HepG2 (cell line): ENCODE data around the gene CDK18. TPM values are rescaled to one million over a fixed set of nuclear protein-coding genes. Genes with fewer than 3 reads are reported as not detected.
A peak's percentile ranks its signal among the peaks of the same experiment; 100 is the strongest.

Source experiments
- ARHGAP35 ChIP-seq: sonication (generic); formaldehyde crosslinking; IDR thresholded peaks from 2 replicates; pipeline ENCODE4 v1.9.0; 2022; ENCODE audit warnings: mild to moderate bottlenecking, inconsistent platforms, moderate library complexity, missing genetic modification reagents, borderline replicate concordance
- ATF7-NPFF ChIP-seq: sonication (generic); formaldehyde crosslinking; IDR thresholded peaks from 2 replicates; pipeline ENCODE4 v1.8.1; 2023; ENCODE audit warnings: mild to moderate bottlenecking, low read depth, missing genetic modification reagents, moderate library complexity
- ERF ChIP-seq: IDR thresholded peaks from 2 replicates; pipeline ENCODE4 v1.6.1; 2018; ENCODE audit warnings: missing biosample characterization, missing genetic modification reagents
- IRX3 ChIP-seq: sonication (generic); formaldehyde crosslinking; IDR thresholded peaks from 2 replicates; pipeline ENCODE4 v1.8.1; 2023; ENCODE audit warnings: mild to moderate bottlenecking, low read depth, missing genetic modification reagents, borderline replicate concordance
- MEF2D ChIP-seq: sonication (generic); formaldehyde crosslinking; IDR thresholded peaks from 2 replicates; pipeline ENCODE4 v1.5.1; 2020; ENCODE audit warnings: mild to moderate bottlenecking, missing genetic modification reagents
- MTA1 ChIP-seq: sonication (generic); formaldehyde crosslinking; IDR thresholded peaks from 2 replicates; pipeline ENCODE4 v1.4.0; 2020; ENCODE audit warnings: missing genetic modification reagents, mild to moderate bottlenecking, borderline replicate concordance
- MYC ChIP-seq: sonication (generic); formaldehyde crosslinking; IDR thresholded peaks from 2 replicates; pipeline ENCODE4 v1.9.0; 2021; ENCODE audit warnings: missing genetic modification reagents, borderline replicate concordance
- POLR2AphosphoS2 ChIP-seq: IDR thresholded peaks from 2 replicates; pipeline ENCODE4 v1.6.1; 2011; ENCODE audit warnings: low read depth, low read length, improper control_type of control experiment
- SAFB2 ChIP-seq: sonication (generic); formaldehyde crosslinking; IDR thresholded peaks from 2 replicates; pipeline ENCODE4 v1.5.1; 2020; ENCODE audit warnings: missing genetic modification reagents, low read depth, mild to moderate bottlenecking, borderline replicate concordance
- SAP130 ChIP-seq: IDR thresholded peaks from 2 replicates; pipeline ENCODE4 v1.6.1; 2016; ENCODE audit warnings: low read depth
- SNRNP70 ChIP-seq: fragments of 200-400 bp; formaldehyde crosslinking; IDR thresholded peaks from 2 replicates; pipeline ENCODE4 v1.6.1; 2017; ENCODE audit warnings: mild to moderate bottlenecking, low read depth, low read length, moderate library complexity
- YEATS4 ChIP-seq: sonication (generic); formaldehyde crosslinking; IDR thresholded peaks from 2 replicates; pipeline ENCODE4 v1.4.0; 2020; ENCODE audit warnings: missing genetic modification reagents, borderline replicate concordance
- ZFP90 ChIP-seq: sonication (generic); formaldehyde crosslinking; IDR thresholded peaks from 2 replicates; pipeline ENCODE4 v1.8.0; 2022; ENCODE audit warnings: missing genetic modification reagents, mild to moderate bottlenecking, inconsistent platforms, borderline replicate concordance
- ZNF296 ChIP-seq: sonication (generic); formaldehyde crosslinking; conservative IDR thresholded peaks from 2 replicates; pipeline ENCODE4 v1.5.0; 2020; ENCODE audit warnings: mild to moderate bottlenecking, missing genetic modification reagents
- ZNF768 ChIP-seq: sonication (generic); formaldehyde crosslinking; IDR thresholded peaks from 2 replicates; pipeline ENCODE4 v1.4.0; 2020; ENCODE audit warnings: missing genetic modification reagents
- ZNF792 ChIP-seq: IDR thresholded peaks from 2 replicates; pipeline ENCODE4 v1.6.1; 2016
- polyA plus RNA-seq, 8 experiments: library from polyadenylated mRNA; depleted of rRNA in 3 of 8; stranded (reverse) in 7 of 8; unstranded in 1 of 8; fragments of >200 nt; fragmentation: Illumina TruSeq in 4 of 8; extraction: Trizol in 4 of 8; gene quantifications; 2 replicates each; pipeline versions ENCODE4 v1.2.1 to v1.2.3, GENCODE V29; 2011 to 2016; ENCODE audit warnings: low read depth in 4 of 8, missing spikeins in 1 of 8, mixed read lengths in 1 of 8; ENCODE audit not compliant: insufficient read depth in 1 of 8
- total RNA-seq, 5 experiments: library from RNA; depleted of rRNA; stranded (reverse); fragments of >200 nt; fragmentation: Illumina TruSeq; extraction: Trizol; gene quantifications; 2 replicates each; pipeline ENCODE4 v1.2.3, GENCODE V29; 2016; ENCODE audit warnings: low read depth in 1 of 5
- TF ChIP-seq, protein P1 (sequence below): sonication (generic); formaldehyde crosslinking; IDR thresholded peaks from 2 replicates; pipeline ENCODE4 v1.4.0; 2020; ENCODE audit warnings: missing genetic modification reagents
- TF ChIP-seq, protein P2 (sequence below): sonication (generic); formaldehyde crosslinking; IDR thresholded peaks from 2 replicates; pipeline ENCODE4 v1.4.0; 2020; ENCODE audit warnings: missing genetic modification reagents
- TF ChIP-seq, protein P3 (sequence below): sonication (generic); formaldehyde crosslinking; IDR thresholded peaks from 2 replicates; pipeline ENCODE4 v1.4.0; 2020; ENCODE audit warnings: missing genetic modification reagents, borderline replicate concordance
- TF ChIP-seq, protein P4 (sequence below): sonication (generic); formaldehyde crosslinking; IDR thresholded peaks from 2 replicates; pipeline ENCODE4 v1.5.1; 2020; ENCODE audit warnings: mild to moderate bottlenecking, moderate library complexity, missing genetic modification reagents

The CDK18 gene
- total and polyA plus RNA-seq, 2 of the 13 experiments (the other 11 are each of a cell fraction or from before 2014, with no cell fraction given) = 6.4 to 38.8 TPM

DNA sequence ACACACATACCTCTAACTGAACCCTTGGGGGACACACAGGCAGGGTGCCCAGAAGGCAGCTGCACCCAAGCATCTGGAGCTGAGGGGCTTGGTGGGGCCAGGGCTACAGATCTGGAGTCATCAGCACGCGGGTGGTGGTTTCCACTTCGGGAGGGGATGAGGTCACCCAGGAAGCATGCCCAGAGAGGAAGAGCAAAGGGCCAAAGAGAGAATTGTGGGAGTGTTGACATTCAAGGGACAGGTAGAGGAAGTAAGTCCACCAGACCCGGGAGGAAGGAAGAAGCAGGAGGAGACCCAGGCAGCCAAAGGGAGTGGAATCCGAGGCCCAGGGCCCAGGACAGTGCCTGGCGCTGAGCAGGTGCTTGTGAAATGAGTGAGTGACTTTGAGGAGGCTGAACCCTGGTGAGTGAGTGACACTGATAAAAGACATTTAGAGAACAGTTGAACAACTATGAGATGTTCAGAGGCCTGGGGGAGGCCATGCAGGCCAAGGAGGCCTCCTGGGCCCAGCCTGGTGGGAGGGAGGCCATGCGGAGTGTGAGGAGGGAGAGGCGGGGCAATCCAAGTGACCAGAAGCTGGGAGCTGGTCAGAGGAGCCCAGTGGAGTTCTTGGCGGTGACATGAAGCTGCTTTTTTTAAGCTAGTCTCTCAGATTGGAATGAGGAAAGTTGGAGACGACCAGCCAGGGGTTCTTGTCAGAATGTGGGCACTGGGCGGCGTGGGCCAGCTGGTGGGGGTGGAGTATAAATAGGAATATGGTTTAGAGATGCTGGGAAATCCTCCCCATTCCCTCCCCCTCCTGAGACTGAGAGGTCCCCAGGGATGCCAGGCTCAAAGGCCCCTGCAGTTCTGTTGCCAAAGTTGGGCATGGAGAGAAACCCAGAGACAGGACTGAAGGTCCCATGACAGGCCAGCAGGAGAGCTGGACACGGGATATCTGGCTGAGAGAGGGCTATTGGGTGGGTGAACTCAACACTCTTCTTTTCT, 7.9 kb downstream of the CDK18 start (continued):
- TF ChIP-seq, protein P1, sequence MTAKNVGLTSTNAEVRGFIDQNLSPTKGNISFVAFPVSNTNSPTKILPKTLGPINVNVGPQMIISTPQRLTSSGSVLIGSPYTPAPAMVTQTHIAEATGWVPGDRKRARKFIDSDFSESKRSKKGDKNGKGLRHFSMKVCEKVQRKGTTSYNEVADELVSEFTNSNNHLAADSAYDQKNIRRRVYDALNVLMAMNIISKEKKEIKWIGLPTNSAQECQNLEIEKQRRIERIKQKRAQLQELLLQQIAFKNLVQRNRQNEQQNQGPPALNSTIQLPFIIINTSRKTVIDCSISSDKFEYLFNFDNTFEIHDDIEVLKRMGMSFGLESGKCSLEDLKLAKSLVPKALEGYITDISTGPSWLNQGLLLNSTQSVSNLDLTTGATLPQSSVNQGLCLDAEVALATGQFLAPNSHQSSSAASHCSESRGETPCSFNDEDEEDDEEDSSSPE = no peak
- TF ChIP-seq IRX3 (CRISPR knock-in tag) (no peak), YEATS4 (CRISPR knock-in tag) (0 out of 2 replicates have a peak, but pooled peaks have one; percentile 29), ZNF792 (CRISPR knock-in tag) (0 out of 2 replicates have a peak, but pooled peaks have one; percentile 19), ZNF296 (no peak), MYC (CRISPR knock-in tag) (peak; percentile 76; the same call in 1 of the 2 replicates), ARHGAP35 (CRISPR knock-in tag) (0 out of 2 replicates have a peak, but pooled peaks have one; percentile 39), ZFP90 (0 out of 2 replicates have a peak, but pooled peaks have one; percentile 12), SNRNP70 (no peak), ERF (CRISPR knock-in tag) (no peak), MEF2D (CRISPR knock-in tag) (0 out of 2 replicates have a peak, but pooled peaks have one; percentile 43), ZNF768 (no peak), SAP130 (CRISPR knock-in tag) (peak; percentile 70), SAFB2 (CRISPR knock-in tag) (peak; percentile 37; the same call in 1 of the 2 replicates), ATF7-NPFF (CRISPR knock-in tag) (peak; percentile 14; the same call in 1 of the 2 replicates), MTA1 (CRISPR knock-in tag) (peak; percentile 53; the same call in 1 of the 2 replicates), POLR2AphosphoS2 (no peak)
- TF ChIP-seq, protein P2, sequence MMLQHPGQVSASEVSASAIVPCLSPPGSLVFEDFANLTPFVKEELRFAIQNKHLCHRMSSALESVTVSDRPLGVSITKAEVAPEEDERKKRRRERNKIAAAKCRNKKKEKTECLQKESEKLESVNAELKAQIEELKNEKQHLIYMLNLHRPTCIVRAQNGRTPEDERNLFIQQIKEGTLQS (CRISPR knock-in tag) = peak; percentile 85
- TF ChIP-seq, protein P3, sequence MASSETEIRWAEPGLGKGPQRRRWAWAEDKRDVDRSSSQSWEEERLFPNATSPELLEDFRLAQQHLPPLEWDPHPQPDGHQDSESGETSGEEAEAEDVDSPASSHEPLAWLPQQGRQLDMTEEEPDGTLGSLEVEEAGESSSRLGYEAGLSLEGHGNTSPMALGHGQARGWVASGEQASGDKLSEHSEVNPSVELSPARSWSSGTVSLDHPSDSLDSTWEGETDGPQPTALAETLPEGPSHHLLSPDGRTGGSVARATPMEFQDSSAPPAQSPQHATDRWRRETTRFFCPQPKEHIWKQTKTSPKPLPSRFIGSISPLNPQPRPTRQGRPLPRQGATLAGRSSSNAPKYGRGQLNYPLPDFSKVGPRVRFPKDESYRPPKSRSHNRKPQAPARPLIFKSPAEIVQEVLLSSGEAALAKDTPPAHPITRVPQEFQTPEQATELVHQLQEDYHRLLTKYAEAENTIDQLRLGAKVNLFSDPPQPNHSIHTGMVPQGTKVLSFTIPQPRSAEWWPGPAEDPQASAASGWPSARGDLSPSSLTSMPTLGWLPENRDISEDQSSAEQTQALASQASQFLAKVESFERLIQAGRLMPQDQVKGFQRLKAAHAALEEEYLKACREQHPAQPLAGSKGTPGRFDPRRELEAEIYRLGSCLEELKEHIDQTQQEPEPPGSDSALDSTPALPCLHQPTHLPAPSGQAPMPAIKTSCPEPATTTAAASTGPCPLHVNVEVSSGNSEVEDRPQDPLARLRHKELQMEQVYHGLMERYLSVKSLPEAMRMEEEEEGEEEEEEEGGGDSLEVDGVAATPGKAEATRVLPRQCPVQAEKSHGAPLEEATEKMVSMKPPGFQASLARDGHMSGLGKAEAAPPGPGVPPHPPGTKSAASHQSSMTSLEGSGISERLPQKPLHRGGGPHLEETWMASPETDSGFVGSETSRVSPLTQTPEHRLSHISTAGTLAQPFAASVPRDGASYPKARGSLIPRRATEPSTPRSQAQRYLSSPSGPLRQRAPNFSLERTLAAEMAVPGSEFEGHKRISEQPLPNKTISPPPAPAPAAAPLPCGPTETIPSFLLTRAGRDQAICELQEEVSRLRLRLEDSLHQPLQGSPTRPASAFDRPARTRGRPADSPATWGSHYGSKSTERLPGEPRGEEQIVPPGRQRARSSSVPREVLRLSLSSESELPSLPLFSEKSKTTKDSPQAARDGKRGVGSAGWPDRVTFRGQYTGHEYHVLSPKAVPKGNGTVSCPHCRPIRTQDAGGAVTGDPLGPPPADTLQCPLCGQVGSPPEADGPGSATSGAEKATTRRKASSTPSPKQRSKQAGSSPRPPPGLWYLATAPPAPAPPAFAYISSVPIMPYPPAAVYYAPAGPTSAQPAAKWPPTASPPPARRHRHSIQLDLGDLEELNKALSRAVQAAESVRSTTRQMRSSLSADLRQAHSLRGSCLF (CRISPR knock-in tag) = no peak
- TF ChIP-seq, protein P4, sequence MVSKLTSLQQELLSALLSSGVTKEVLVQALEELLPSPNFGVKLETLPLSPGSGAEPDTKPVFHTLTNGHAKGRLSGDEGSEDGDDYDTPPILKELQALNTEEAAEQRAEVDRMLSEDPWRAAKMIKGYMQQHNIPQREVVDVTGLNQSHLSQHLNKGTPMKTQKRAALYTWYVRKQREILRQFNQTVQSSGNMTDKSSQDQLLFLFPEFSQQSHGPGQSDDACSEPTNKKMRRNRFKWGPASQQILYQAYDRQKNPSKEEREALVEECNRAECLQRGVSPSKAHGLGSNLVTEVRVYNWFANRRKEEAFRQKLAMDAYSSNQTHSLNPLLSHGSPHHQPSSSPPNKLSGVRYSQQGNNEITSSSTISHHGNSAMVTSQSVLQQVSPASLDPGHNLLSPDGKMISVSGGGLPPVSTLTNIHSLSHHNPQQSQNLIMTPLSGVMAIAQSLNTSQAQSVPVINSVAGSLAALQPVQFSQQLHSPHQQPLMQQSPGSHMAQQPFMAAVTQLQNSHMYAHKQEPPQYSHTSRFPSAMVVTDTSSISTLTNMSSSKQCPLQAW (CRISPR knock-in tag) = peak; percentile 50
